ENCODE results near the gene TNFSF10. TPM values are rescaled to one million over a fixed set of nuclear protein-coding genes. Genes with fewer than 3 reads are reported as not detected.

Gene TNFSF10
- total and polyA plus RNA-seq, 10 of the 15 experiments (the other 5 are each of a cell fraction or from before 2014, with no cell fraction given) = 2.1 to 12.3 (median 4.4) TPM

DNA sequence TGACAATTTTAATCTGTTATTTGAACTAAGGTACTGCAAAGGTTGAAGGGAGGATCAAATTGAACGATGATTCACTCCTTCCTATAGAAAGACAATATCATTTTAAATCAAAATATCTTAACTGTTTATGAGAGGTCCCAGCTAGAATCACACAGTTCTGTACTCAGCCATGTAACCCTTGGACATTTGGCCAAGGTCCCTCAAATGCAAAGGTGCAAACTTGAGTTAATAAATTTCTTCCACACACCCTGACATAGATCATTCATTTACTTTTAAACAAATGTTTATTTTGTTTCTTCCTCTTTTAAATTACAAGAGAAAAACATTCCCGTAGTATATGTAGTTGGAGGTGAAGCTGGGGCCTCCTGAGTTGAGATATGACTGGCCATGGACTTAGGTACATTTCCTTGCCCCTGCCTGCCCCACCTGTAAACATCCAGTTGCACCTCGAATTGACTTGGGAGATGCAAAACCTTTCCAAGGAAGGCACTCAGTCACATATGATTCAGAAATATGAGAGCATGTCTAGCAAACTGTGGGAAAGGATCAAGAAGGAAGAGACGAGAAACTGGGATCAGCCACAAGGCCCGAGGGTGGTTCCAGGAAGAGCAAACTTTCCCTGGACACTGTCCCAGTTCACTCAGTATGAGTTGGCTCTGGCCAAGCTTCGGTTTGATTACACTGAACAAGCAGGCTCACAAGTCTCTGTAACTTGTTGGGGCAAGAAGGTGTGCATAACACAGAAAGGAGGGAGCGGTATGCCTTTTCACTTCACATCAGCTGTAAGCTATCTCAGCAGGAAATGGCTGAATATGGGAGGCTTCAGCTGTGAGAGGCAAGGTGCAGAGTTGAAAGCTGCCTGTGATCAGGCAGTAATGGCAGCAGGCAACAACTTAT, 6.7 kb downstream of the TNFSF10 start:
- 91% methylated on average over 7 of the region's 7 CpGs for WGBS (ENCODE audit: insufficient coverage, insufficient replicate concordance, low lambda C conversion rate, missing lambda C conversion rate)
- Histone ChIP-seq H3K27ac (ENCODE audit: control insufficient read depth, insufficient read depth) (no peak overlapping the region), H3K79me2 (ENCODE audit: control insufficient read depth, insufficient read depth, low read length) (peaks cover 8% of the 10 kb centered on the region), H4K20me1 (ENCODE audit: control insufficient read depth, insufficient read depth) (no peaks in the 10 kb centered on the region), H3K36me3 (ENCODE audit: control insufficient read depth in 2 of 2, insufficient read depth in 2 of 2, low read length in 1 of 2) (peaks cover 0 to 2% of the 10 kb centered on the region in 2 experiments; a peak in 1 of 4 replicates), H3K4me2 (ENCODE audit: control insufficient read depth, insufficient read depth) (0 out of 2 replicates have a peak overlapping the region, but pooled peaks have one; percentile 12), H3K4me3 (no peak overlapping the region), H2AFZ (ENCODE audit: control insufficient read depth, low read depth, low read length) (no peak overlapping the region), H3K9ac (ENCODE audit: control insufficient read depth, insufficient read depth, low read length) (no peak overlapping the region), H3K27me3 (replicated peaks in 1 of 2; ENCODE audit: control insufficient read depth in 2 of 2, insufficient read depth in 2 of 2, low read length in 1 of 2) (no peaks in the 10 kb centered on the region), H3K9me3 (replicated peaks; ENCODE audit: control insufficient read depth, insufficient read depth, low read length) (no peaks in the 10 kb centered on the region), H3K4me1 (ENCODE audit: control insufficient read depth, insufficient read depth, low read length) (peaks cover 27% of the 10 kb centered on the region)
- ATAC-seq (no peak), DNase-seq (ENCODE audit: low read depth, low spot score) (no peak), FAIRE-seq (no peak)
- no TSS peak for BruUV-seq (replicated peaks)
- POLR2A ChIA-PET = interaction anchor here (0.5 to 1.5 kb wide), 2 partner anchors 18 to 78 kb away, joined by 3 read pairs; no protein-coding TSS in a partner anchor
- in situ Hi-C loops (cut with MboI) (no loop called here), intact Hi-C loops (cut with micrococcal nuclease; ENCODE audit: unreplicated experiment) (no loop called here)
- CTCF ChIA-PET = interaction anchor here (0.7 to 2.9 kb wide), 6 partner anchors 15 to 236 kb away, joined by 3 to 15 read pairs (median 4); no protein-coding TSS in a partner anchor
- TF ChIP-seq MXI1 (IDR thresholded peaks at IDR 0.05; ENCODE audit: low read depth, low read length) (no peak), BHLHE40 (IDR thresholded peaks at IDR 0.05; ENCODE audit: borderline replicate concordance in 1 of 2, low read depth in 2 of 2, low read length in 1 of 2) (no peak), NFYA (IDR thresholded peaks at IDR 0.05; ENCODE audit: borderline replicate concordance, low read depth, low read length) (no peak), TCF3 (IDR thresholded peaks at IDR 0.05; ENCODE audit: borderline replicate concordance, insufficient read depth, low read depth, low read length) (no peak), YY1 (IDR thresholded peaks at IDR 0.05; ENCODE audit: low read depth, low read length) (no peak), POU2F2 (IDR thresholded peaks at IDR 0.05; ENCODE audit: borderline replicate concordance, low read depth, low read length) (no peak), ZNF274 (IDR thresholded peaks at IDR 0.05; ENCODE audit: insufficient read depth, insufficient read length) (no peak)
- TF ChIP-seq, protein P1, sequence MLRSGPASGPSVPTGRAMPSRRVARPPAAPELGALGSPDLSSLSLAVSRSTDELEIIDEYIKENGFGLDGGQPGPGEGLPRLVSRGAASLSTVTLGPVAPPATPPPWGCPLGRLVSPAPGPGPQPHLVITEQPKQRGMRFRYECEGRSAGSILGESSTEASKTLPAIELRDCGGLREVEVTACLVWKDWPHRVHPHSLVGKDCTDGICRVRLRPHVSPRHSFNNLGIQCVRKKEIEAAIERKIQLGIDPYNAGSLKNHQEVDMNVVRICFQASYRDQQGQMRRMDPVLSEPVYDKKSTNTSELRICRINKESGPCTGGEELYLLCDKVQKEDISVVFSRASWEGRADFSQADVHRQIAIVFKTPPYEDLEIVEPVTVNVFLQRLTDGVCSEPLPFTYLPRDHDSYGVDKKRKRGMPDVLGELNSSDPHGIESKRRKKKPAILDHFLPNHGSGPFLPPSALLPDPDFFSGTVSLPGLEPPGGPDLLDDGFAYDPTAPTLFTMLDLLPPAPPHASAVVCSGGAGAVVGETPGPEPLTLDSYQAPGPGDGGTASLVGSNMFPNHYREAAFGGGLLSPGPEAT (IDR thresholded peaks at IDR 0.05; ENCODE audit: low read depth) = no peak
- TF ChIP-seq, protein P2, sequence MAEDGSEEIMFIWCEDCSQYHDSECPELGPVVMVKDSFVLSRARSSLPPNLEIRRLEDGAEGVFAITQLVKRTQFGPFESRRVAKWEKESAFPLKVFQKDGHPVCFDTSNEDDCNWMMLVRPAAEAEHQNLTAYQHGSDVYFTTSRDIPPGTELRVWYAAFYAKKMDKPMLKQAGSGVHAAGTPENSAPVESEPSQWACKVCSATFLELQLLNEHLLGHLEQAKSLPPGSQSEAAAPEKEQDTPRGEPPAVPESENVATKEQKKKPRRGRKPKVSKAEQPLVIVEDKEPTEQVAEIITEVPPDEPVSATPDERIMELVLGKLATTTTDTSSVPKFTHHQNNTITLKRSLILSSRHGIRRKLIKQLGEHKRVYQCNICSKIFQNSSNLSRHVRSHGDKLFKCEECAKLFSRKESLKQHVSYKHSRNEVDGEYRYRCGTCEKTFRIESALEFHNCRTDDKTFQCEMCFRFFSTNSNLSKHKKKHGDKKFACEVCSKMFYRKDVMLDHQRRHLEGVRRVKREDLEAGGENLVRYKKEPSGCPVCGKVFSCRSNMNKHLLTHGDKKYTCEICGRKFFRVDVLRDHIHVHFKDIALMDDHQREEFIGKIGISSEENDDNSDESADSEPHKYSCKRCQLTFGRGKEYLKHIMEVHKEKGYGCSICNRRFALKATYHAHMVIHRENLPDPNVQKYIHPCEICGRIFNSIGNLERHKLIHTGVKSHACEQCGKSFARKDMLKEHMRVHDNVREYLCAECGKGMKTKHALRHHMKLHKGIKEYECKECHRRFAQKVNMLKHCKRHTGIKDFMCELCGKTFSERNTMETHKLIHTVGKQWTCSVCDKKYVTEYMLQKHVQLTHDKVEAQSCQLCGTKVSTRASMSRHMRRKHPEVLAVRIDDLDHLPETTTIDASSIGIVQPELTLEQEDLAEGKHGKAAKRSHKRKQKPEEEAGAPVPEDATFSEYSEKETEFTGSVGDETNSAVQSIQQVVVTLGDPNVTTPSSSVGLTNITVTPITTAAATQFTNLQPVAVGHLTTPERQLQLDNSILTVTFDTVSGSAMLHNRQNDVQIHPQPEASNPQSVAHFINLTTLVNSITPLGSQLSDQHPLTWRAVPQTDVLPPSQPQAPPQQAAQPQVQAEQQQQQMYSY (CRISPR knock-in tag; IDR thresholded peaks at IDR 0.05) = no peak
- RAD21 ChIA-PET (ENCODE audit: unreplicated experiment) = no interaction called here
- SMC1A ChIA-PET (ENCODE audit: uncharacterized antibody, unreplicated experiment) = interaction anchor here (1.4 to 5.6 kb wide), 2 partner anchors 70 to 79 kb away, joined by 3 to 27 read pairs; no protein-coding TSS in a partner anchor

Data from GM12878 (cell line).